Uterine smooth muscle cell (primary cell): ENCODE results near the gene PITPNM2. TPM values are rescaled to one million over a fixed set of nuclear protein-coding genes. Genes with fewer than 3 reads are reported as not detected.

Experiments
- total RNA-seq: library from RNA; depleted of rRNA; stranded (reverse); fragments of >200 nt; gene quantifications from 2 replicates; pipeline ENCODE4 v1.2.3, GENCODE V29; 2014

The PITPNM2 gene
- 4.6 and 6.5 TPM in 2 replicates for total RNA-seq

DNA sequence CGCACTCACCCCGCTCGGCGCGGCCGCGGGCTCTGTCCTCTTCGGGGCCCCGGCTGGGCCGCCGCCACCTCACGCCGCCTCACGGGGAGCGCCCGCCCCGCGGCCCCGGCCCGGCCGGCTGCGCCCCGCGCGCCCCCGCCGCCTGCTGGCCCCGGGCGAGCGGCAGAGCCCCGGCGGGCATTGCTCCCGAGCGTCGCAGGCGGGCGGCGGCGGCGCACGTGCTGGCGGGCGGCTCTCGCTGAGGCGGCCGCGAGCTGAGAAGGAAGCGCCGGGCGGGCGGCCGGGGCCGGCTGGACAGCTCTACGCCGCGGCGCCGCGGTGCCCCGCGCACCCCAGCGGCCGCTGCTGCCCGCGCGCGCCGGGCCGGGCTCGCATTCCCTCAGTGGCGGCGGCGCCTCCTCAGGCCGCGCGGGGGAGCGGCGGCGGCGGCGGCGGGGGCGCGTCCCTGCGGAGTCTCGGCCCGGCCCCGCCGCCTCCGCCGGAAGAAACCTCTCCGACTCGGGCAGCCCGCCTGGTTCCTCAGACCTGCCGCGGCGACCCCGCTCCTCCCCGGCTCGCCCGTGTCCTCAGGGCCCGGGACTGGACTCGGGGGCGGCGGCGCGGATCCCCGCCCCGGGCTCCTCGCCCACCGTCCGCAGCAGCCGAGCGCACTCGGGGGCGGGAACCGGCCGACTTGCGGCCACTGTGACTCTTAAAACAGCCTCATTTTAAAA, at the start of gene PITPNM2:
TSS of gene PITPNM2 (minus strand) at position 347 of the 713 bp plus-strand sequence. CDS start 116,500 bp downstream, outside the sequence.

Other genes starting within 250 kb of the PITPNM2 start
- gene ABCB9, start 184.6 kb downstream of the PITPNM2 start, total RNA-seq: 6.3 and 6.4 TPM in 2 replicates
- gene OGFOD2, start 175.8 kb downstream of the PITPNM2 start, total RNA-seq: 14.9 and 15.0 TPM in 2 replicates
- gene ARL6IP4, start 170.4 kb downstream of the PITPNM2 start, total RNA-seq: 168 and 195 TPM in 2 replicates
- gene MPHOSPH9, start 82.1 kb upstream of the PITPNM2 start, total RNA-seq: 51.9 and 84.8 TPM in 2 replicates
- gene MTRFR, start 82.3 kb upstream of the PITPNM2 start, total RNA-seq: 12.9 and 16.1 TPM in 2 replicates
- 133 and 134 TPM in 2 replicates for gene CDK2AP1, start 120.8 kb upstream of the PITPNM2 start, total RNA-seq
- 37.4 and 41.2 TPM in 2 replicates for gene SBNO1, start 213.8 kb upstream of the PITPNM2 start, total RNA-seq
- 58.9 and 60.4 TPM in 2 replicates for gene KMT5A, start 233.0 kb upstream of the PITPNM2 start, total RNA-seq